ENCODE results near the gene GPR153.
A peak's percentile ranks its signal among the peaks of the same experiment; 100 is the strongest.

Gene GPR153

GRCh38 chr1:6248932-6249738, 11.8 kb downstream of the GPR153 start:
- peak; percentile 47 for DNase-seq (ENCODE audit: low spot score)

- DNase-seq (ENCODE audit: low spot score), result no peak
Measured at GRCh38 chr1:6248161-6248776, 12.6 kb downstream of the GPR153 start.

- DNase-seq (ENCODE audit: low spot score), result no peak
Measured at GRCh38 chr1:6247651-6248050, 13.2 kb downstream of the GPR153 start.

GRCh38 chr1:6246497-6247467, 14.1 kb downstream of the GPR153 start:
- peak; percentile 94 for DNase-seq (ENCODE audit: low spot score)

GRCh38 chr1:6245869-6246496, 14.9 kb downstream of the GPR153 start:
- no peak for DNase-seq (ENCODE audit: low spot score)

GRCh38 chr1:6245086-6245868, 15.6 kb downstream of the GPR153 start:
- peak; percentile 91 for DNase-seq (ENCODE audit: low spot score)

- no peak for DNase-seq (ENCODE audit: low spot score)
Measured at GRCh38 chr1:6244401-6245049, 16.4 kb downstream of the GPR153 start.

- DNase-seq (ENCODE audit: low spot score), result no peak
Measured at GRCh38 chr1:6243993-6244392, 16.9 kb downstream of the GPR153 start, which contains the start of gene HES3. Gene HES3 (plus strand): TSS chr1:6244179. CDS start chr1:6244366, 187 bp downstream.

- no peak for DNase-seq (ENCODE audit: low spot score)
Measured at GRCh38 chr1:6243053-6243834, 17.7 kb downstream of the GPR153 start.

GRCh38 chr1:6241887-6242740, 18.8 kb downstream of the GPR153 start:
- no peak for DNase-seq (ENCODE audit: low spot score)

- no peak for DNase-seq (ENCODE audit: low spot score)
Measured at GRCh38 chr1:6241107-6241886, 19.6 kb downstream of the GPR153 start.

GRCh38 chr1:6239950-6240768, 20.7 kb downstream of the GPR153 start:
- no peak for DNase-seq (ENCODE audit: low spot score)

- DNase-seq (ENCODE audit: low spot score), result no peak
Measured at GRCh38 chr1:6239213-6239752, 21.6 kb downstream of the GPR153 start.

- no peak for DNase-seq (ENCODE audit: low spot score)
Measured at GRCh38 chr1:6237093-6237492, 23.8 kb downstream of the GPR153 start.

GRCh38 chr1:6235296-6235677, 25.6 kb downstream of the GPR153 start:
- DNase-seq (ENCODE audit: low spot score), result no peak

- DNase-seq (ENCODE audit: low spot score), result no peak
Measured at GRCh38 chr1:6234502-6235295, 26.2 kb downstream of the GPR153 start.
